ENCODE measurements around the gene ZNF844. TPM values are rescaled to one million over a fixed set of nuclear protein-coding genes. Genes with fewer than 3 reads are reported as not detected.

Gene ZNF844
- total RNA-seq, 1 experiment from 2014 or later = 4.0 TPM

DNA sequence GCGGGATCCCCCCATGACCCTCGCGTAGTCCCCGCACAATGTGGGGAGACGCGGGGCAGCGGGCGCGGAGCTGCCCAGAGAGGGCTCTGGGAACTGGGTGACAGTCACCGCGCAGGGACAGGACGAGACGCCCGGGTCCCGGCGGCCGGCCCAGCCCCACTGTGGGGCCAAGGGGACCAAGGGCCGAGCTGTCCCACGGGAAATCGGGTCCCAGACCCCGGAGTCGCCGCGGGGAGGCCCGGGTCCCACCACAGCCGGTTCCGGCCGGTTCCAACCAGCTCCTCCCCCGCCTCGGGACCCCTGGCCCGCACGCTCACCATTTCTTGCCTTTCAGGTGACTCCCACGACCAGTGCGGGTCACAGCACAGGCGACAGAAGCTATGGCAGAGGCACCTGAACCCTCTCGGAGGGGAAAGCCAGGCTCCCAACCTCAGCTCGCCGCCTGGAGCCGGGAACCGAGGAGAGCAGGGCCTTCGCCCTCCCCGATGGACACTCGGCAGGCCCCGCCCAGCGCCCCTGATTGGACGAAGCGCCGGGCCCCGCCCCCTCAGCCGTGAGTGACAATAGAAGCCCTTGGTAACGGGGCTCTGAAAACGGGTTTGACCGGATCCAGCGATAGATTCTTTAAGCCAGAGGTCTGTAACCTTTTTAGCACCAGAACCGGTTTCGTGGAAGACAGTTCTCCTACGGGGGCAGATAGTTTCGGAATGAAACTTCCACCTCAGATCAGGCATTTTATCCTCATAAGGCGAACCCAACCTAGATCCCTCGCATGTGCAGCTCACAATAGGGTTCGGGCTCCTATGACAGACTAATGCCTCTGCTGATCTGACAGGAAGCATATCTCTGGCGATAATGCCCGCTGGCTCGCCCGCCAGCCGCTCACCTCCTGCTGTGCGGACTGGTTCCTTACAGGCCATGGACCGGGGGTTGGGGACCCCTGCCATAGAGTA, 29.0 kb upstream of the ZNF844 start, which contains the start of gene ZNF433:
ZNF433 (minus strand) TSS at position 460 of the 953 bp plus-strand sequence; CDS start at position 320, 140 bp downstream.
- ATAC-seq = peak; percentile 99
- TF ChIP-seq EZH2 (IDR thresholded peaks at IDR 0.05; ENCODE audit: low read length, unreplicated experiment) = no peak
- TF ChIP-seq, protein P1, sequence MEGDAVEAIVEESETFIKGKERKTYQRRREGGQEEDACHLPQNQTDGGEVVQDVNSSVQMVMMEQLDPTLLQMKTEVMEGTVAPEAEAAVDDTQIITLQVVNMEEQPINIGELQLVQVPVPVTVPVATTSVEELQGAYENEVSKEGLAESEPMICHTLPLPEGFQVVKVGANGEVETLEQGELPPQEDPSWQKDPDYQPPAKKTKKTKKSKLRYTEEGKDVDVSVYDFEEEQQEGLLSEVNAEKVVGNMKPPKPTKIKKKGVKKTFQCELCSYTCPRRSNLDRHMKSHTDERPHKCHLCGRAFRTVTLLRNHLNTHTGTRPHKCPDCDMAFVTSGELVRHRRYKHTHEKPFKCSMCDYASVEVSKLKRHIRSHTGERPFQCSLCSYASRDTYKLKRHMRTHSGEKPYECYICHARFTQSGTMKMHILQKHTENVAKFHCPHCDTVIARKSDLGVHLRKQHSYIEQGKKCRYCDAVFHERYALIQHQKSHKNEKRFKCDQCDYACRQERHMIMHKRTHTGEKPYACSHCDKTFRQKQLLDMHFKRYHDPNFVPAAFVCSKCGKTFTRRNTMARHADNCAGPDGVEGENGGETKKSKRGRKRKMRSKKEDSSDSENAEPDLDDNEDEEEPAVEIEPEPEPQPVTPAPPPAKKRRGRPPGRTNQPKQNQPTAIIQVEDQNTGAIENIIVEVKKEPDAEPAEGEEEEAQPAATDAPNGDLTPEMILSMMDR (conservative IDR thresholded peaks at IDR 0.05; ENCODE audit: low read depth, low read length) = no peak
- no peak for TF ChIP-seq EZH2phosphoT487 (IDR thresholded peaks at IDR 0.05; ENCODE audit: borderline replicate concordance, low read length)

DNA sequence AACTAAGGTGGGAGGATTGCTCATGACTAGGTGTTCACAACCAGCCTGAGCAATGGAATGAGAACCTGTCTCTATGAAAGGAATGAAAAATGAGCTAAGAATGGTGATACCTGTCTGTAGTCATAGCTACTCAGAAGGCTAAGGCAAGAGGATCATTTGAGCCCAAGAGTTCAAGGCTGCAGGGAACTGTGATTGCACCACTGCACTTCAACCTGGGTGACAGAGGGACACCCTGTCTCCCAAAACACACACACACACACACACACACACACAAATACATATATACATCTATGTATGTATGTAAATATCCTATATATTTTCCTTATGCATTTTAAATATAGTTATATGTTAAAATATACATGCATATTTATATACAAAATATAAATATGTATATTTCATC, 21.6 kb upstream of the ZNF844 start:
- Histone ChIP-seq H4K20me1 (ENCODE audit: low read length) (no peaks in the 10 kb centered on the region), H3K9me2 (replicated peaks; ENCODE audit: low read length) (no peaks in the 10 kb centered on the region), H2AFZ (ENCODE audit: low read length) (no peak overlapping the region), H3K9me3 (ENCODE audit: low read length) (peaks cover 59% of the 10 kb centered on the region), H3K4me3 (ENCODE audit: low read length) (no peak overlapping the region), H3K79me2 (ENCODE audit: low read length) (no peaks in the 10 kb centered on the region), H3F3A (ENCODE audit: low read length, unreplicated experiment) (no peaks in the 10 kb centered on the region), H3K27ac (ENCODE audit: low read length) (no peak overlapping the region), H3K36me3 (ENCODE audit: low read depth, low read length) (peaks cover 56% of the 10 kb centered on the region), H3K4me1 (ENCODE audit: insufficient read depth, low read length) (no peaks in the 10 kb centered on the region), H3K9ac (ENCODE audit: low read length) (no peak overlapping the region), H3K4me2 (ENCODE audit: low read length) (no peak overlapping the region), H3K27me3 (ENCODE audit: low read length) (no peaks in the 10 kb centered on the region)
- ChIA-PET POLR2A (ENCODE audit: unreplicated experiment) (no interaction called here), CTCF (no interaction called here)
- no peak for DNase-seq
- TF ChIP-seq EZH2phosphoT487 (IDR thresholded peaks at IDR 0.05; ENCODE audit: borderline replicate concordance, low read length) (no peak), EZH2 (IDR thresholded peaks at IDR 0.05; ENCODE audit: low read length, unreplicated experiment) (no peak)
- TF ChIP-seq, protein P1 (conservative IDR thresholded peaks at IDR 0.05; ENCODE audit: low read depth, low read length) = no peak
- no TSS peak for BruUV-seq (replicated peaks)
- no peak for ATAC-seq
- intact Hi-C loops (cut with micrococcal nuclease) = no loop called here

More for the DNA sequence above, 29.0 kb upstream of the ZNF844 start, which contains the start of gene ZNF433:
- peaks cover 7% of the 10 kb centered on the region; the same call in 1 of the 2 replicates for H3K9me3 ChIP-seq (ENCODE audit: low read length)
- POLR2A ChIA-PET (ENCODE audit: unreplicated experiment) = interaction anchor here (0.5 to 0.7 kb wide), 2 partner anchors 17 to 93 kb away, joined by 4 to 6 read pairs; no protein-coding TSS in a partner anchor
- CTCF ChIA-PET = interaction anchor here (0.9 to 1.1 kb wide), 2 partner anchors 112 to 238 kb away, joined by 3 to 4 read pairs; no protein-coding TSS in a partner anchor
- H4K20me1 ChIP-seq (ENCODE audit: low read length) = no peaks in the 10 kb centered on the region
- no peaks in the 10 kb centered on the region for H3K27me3 ChIP-seq (ENCODE audit: low read length)
- DNase-seq = peak; percentile 98
- peaks cover 10% of the 10 kb centered on the region for H3K4me1 ChIP-seq (ENCODE audit: insufficient read depth, low read length)
- H3K9ac ChIP-seq (ENCODE audit: low read length) = peak within 1 kb of the TSS; percentile 80
- peaks cover 20% of the 10 kb centered on the region for H3K36me3 ChIP-seq (ENCODE audit: low read depth, low read length)
- no peaks in the 10 kb centered on the region for H3K9me2 ChIP-seq (replicated peaks; ENCODE audit: low read length)
- peak within 1 kb of the TSS; percentile 95 for H2AFZ ChIP-seq (ENCODE audit: low read length)
- peak within 1 kb of the TSS; percentile 89 for H3K4me3 ChIP-seq (ENCODE audit: low read length)
- no TSS peak for BruUV-seq (replicated peaks)
- H3F3A ChIP-seq (ENCODE audit: low read length, unreplicated experiment) = no peaks in the 10 kb centered on the region
- peaks cover 19% of the 10 kb centered on the region for H3K79me2 ChIP-seq (ENCODE audit: low read length)
- 0 out of 2 replicates have a peak within 1 kb of the TSS, but pooled peaks have one; percentile 14 for H3K27ac ChIP-seq (ENCODE audit: low read length)
- peak within 1 kb of the TSS; percentile 91 for H3K4me2 ChIP-seq (ENCODE audit: low read length)
- intact Hi-C loops (cut with micrococcal nuclease) = loop anchor here (2.0 kb wide), 2 partner anchors 47 to 111 kb away; partner anchors contain the start of gene ZNF700

Data from PC-3 (cell line).